ENCODE data around the gene ADGRG6. TPM values are rescaled to one million over a fixed set of nuclear protein-coding genes. Genes with fewer than 3 reads are reported as not detected.

ADGRG6 gene
- total and polyA plus RNA-seq, 2 donors (not counting 3 experiments of a cell fraction or from before 2014, with no cell fraction given), result 99.3 to 166 TPM

DNA sequence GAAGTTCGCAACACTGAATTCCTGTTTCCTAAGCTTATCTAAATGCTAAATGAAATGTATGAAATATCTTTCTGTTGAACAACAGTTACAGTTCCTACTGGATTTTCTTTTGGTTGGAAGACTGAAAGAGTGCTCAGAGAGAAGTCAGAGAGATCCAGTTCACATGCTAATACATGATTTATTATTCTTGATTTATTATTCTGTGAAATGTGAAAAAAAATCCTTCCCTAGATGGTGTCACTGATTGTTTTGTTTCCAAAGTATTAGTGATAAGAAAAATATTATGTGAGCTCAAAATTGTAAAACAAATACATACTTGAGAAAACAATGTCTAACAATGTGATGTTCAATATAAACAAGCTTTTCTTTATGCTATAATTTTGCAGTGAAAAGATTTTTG lies 42.1 kb downstream of the ADGRG6 start:
- Histone ChIP-seq H3K4me3 (replicated peaks in 1 of 3; ENCODE audit: insufficient read depth in 1 of 3, low read depth in 1 of 3, low read length in 3 of 3) (no peak overlapping the region), H3K4me1 (ENCODE audit: control insufficient read depth, extremely low read depth, insufficient read depth, low read length) (peaks cover 20% of the 10 kb centered on the region), H2AFZ (ENCODE audit: low read depth, low read length) (no peak overlapping the region), H3K27me3 (ENCODE audit: control insufficient read depth in 2 of 2, insufficient read depth in 2 of 2, low read length in 2 of 2) (no peaks in the 10 kb centered on the region), H3K9me1 (replicated peaks; ENCODE audit: control insufficient read depth, extremely low read depth, insufficient read depth, low read length) (no peaks in the 10 kb centered on the region), H3K9ac (replicated peaks; ENCODE audit: extremely low read depth, insufficient read depth, low read length) (no peak overlapping the region), H3K4me2 (ENCODE audit: insufficient read depth, low read length) (peak overlapping the region; percentile 24), H4K20me1 (replicated peaks; ENCODE audit: control insufficient read depth, extremely low read depth, insufficient read depth, low read length) (no peaks in the 10 kb centered on the region), H3K27ac (ENCODE audit: insufficient read depth, low read depth, low read length) (no peak overlapping the region), H3K36me3 (ENCODE audit: control insufficient read depth in 2 of 2, extremely low read depth in 1 of 2, insufficient read depth in 2 of 2, low read length in 2 of 2) (no peaks in the 10 kb centered on the region), H3K79me2 (ENCODE audit: control insufficient read depth, insufficient read depth, low read length) (peaks cover 59% of the 10 kb centered on the region), H3K9me3 (replicated peaks; ENCODE audit: control insufficient read depth, insufficient read depth, low read length) (no peaks in the 10 kb centered on the region)
- dilution Hi-C loops (cut with MboI; ENCODE audit: extremely low pct_ligation_motif_present, low sequenced_read_pairs), result no loop called here
- BruUV-seq (replicated peaks), result no TSS peak
- ChIA-PET POLR2A (no interaction called here), CTCF (interaction anchor here (1.1 to 1.3 kb wide), 2 partner anchors 10 to 43 kb away, joined by 3 to 4 read pairs; no protein-coding TSS in a partner anchor)
- DNase-seq (ENCODE audit: low read depth, low spot score) (peak; percentile 79), FAIRE-seq (peak; percentile 53)
- TF ChIP-seq MYC (IDR thresholded peaks at IDR 0.05; ENCODE audit: low read depth, low read length) (no peak), FOS (IDR thresholded peaks at IDR 0.05; ENCODE audit: borderline replicate concordance, insufficient read depth, low read length) (no peak)
- TF ChIP-seq, protein P1, sequence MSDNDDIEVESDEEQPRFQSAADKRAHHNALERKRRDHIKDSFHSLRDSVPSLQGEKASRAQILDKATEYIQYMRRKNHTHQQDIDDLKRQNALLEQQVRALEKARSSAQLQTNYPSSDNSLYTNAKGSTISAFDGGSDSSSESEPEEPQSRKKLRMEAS (IDR thresholded peaks at IDR 0.05; ENCODE audit: insufficient read depth, insufficient read length), result no peak
- intact Hi-C loops (cut with micrococcal nuclease), result loop anchor here (1.0 kb wide), 1 partner anchor 31 kb away; no protein-coding TSS in a partner anchor

DNA sequence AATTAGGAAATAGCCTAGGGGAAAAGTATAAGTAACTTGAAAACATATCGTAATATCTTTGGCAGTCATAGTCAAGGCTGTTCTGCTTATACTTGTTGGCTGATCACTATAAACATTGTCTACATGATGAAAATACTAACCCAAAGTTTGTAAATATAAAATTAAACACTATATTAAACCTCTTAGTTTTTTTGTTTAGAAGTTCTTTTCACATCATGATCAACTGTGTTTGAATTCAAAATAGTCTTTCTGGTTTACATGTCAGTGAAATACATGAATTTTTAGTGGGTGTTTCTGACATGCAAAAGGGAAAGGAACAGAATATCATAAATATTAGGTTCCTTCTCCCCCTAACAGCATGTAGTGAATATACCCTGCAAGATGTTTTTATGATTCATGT lies 43.5 kb downstream of the ADGRG6 start:
- DNase-seq (ENCODE audit: low read depth, low spot score), result no peak
- no peak for TF ChIP-seq MYC (IDR thresholded peaks at IDR 0.05; ENCODE audit: low read depth, low read length)
- TF ChIP-seq JUN (IDR thresholded peaks at IDR 0.05; ENCODE audit: borderline replicate concordance, insufficient read depth, insufficient read length, low read depth), result no peak
- TF ChIP-seq POLR2A (IDR thresholded peaks at IDR 0.05; ENCODE audit: low read depth, low read length), result no peak
- TF ChIP-seq GATA2 (IDR thresholded peaks at IDR 0.05; ENCODE audit: insufficient read depth, insufficient read length, low read depth, low read length), result no peak
- no peak for TF ChIP-seq EZH2 (IDR thresholded peaks at IDR 0.05; ENCODE audit: borderline replicate concordance, low read depth, low read length, severe bottlenecking)
- TF ChIP-seq, protein P1 (IDR thresholded peaks at IDR 0.05; ENCODE audit: insufficient read depth, insufficient read length), result no peak
- no peak for TF ChIP-seq FOS (IDR thresholded peaks at IDR 0.05; ENCODE audit: borderline replicate concordance, insufficient read depth, low read length)
- TF ChIP-seq, protein P2, sequence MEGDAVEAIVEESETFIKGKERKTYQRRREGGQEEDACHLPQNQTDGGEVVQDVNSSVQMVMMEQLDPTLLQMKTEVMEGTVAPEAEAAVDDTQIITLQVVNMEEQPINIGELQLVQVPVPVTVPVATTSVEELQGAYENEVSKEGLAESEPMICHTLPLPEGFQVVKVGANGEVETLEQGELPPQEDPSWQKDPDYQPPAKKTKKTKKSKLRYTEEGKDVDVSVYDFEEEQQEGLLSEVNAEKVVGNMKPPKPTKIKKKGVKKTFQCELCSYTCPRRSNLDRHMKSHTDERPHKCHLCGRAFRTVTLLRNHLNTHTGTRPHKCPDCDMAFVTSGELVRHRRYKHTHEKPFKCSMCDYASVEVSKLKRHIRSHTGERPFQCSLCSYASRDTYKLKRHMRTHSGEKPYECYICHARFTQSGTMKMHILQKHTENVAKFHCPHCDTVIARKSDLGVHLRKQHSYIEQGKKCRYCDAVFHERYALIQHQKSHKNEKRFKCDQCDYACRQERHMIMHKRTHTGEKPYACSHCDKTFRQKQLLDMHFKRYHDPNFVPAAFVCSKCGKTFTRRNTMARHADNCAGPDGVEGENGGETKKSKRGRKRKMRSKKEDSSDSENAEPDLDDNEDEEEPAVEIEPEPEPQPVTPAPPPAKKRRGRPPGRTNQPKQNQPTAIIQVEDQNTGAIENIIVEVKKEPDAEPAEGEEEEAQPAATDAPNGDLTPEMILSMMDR (IDR thresholded peaks at IDR 0.05; ENCODE audit: extremely low read depth in 1 of 2, insufficient read depth in 1 of 2, low read depth in 1 of 2, low read length in 2 of 2), result no peak
- TF ChIP-seq POLR2AphosphoS5 (IDR thresholded peaks at IDR 0.05; ENCODE audit: insufficient read depth, low read depth, low read length), result no peak
- no peak for FAIRE-seq
- intact Hi-C loops (cut with micrococcal nuclease) (no loop called here), dilution Hi-C loops (cut with MboI; ENCODE audit: extremely low pct_ligation_motif_present, low sequenced_read_pairs) (no loop called here)
- ChIA-PET CTCF (no interaction called here), POLR2A (no interaction called here)
- H3K4me2 ChIP-seq (ENCODE audit: insufficient read depth, low read length), result no peak overlapping the region
- peaks cover 20% of the 10 kb centered on the region for H3K4me1 ChIP-seq (ENCODE audit: control insufficient read depth, extremely low read depth, insufficient read depth, low read length)
- H3K9ac ChIP-seq (replicated peaks; ENCODE audit: extremely low read depth, insufficient read depth, low read length), result no peak overlapping the region
- no TSS peak for BruUV-seq (replicated peaks)
- no peaks in the 10 kb centered on the region for H3K9me3 ChIP-seq (replicated peaks; ENCODE audit: control insufficient read depth, insufficient read depth, low read length)
- H3K79me2 ChIP-seq (ENCODE audit: control insufficient read depth, insufficient read depth, low read length), result peaks cover 46% of the 10 kb centered on the region
- no peak overlapping the region for H3K4me3 ChIP-seq (replicated peaks in 1 of 3; ENCODE audit: insufficient read depth in 1 of 3, low read depth in 1 of 3, low read length in 3 of 3)
- no peak overlapping the region for H2AFZ ChIP-seq (ENCODE audit: low read depth, low read length)
- no peaks in the 10 kb centered on the region for H4K20me1 ChIP-seq (replicated peaks; ENCODE audit: control insufficient read depth, extremely low read depth, insufficient read depth, low read length)
- no peaks in the 10 kb centered on the region for H3K9me1 ChIP-seq (replicated peaks; ENCODE audit: control insufficient read depth, extremely low read depth, insufficient read depth, low read length)
- H3K36me3 ChIP-seq (ENCODE audit: control insufficient read depth in 2 of 2, extremely low read depth in 1 of 2, insufficient read depth in 2 of 2, low read length in 2 of 2), result no peaks in the 10 kb centered on the region
- H3K27ac ChIP-seq (ENCODE audit: insufficient read depth, low read depth, low read length), result no peak overlapping the region
- H3K27me3 ChIP-seq (ENCODE audit: control insufficient read depth in 2 of 2, insufficient read depth in 2 of 2, low read length in 2 of 2), result no peaks in the 10 kb centered on the region

All from endothelial cell of umbilical vein (primary cell).